Osteoblast (primary cell): Measurements from ENCODE around the gene PPP4R2. TPM values are rescaled to one million over a fixed set of nuclear protein-coding genes. Genes with fewer than 3 reads are reported as not detected.

Experiments
- DNase-seq: peaks from one replicate; pipeline ENCODE4 v3.0.0; 2011; ENCODE audit warnings: low spot score, mixed read lengths; ENCODE audit not compliant: insufficient read length; ENCODE audit errors: missing footprints
- H2AFZ ChIP-seq: 2 replicates; pipeline ENCODE4 v1.6.0; 2011; ENCODE audit warnings: mild to moderate bottlenecking, low read length
- H3K27ac ChIP-seq: 2 replicates; pipeline ENCODE4 v1.5.1; 2011; ENCODE audit warnings: mild to moderate bottlenecking, low read depth, low read length, moderate library complexity
- H3K27me3 ChIP-seq: 2 replicates; pipeline ENCODE4 v1.6.0; 2012; ENCODE audit warnings: mild to moderate bottlenecking, control low read depth, inconsistent platforms, low read length, moderate library complexity; ENCODE audit not compliant: insufficient read depth
- H3K36me3 ChIP-seq: 2 replicates; pipeline ENCODE4 v1.5.1; 2011; ENCODE audit warnings: mild to moderate bottlenecking, low read length, control low read depth, moderate library complexity; ENCODE audit not compliant: insufficient read depth
- H3K4me1 ChIP-seq: 2 replicates; pipeline ENCODE4 v1.5.1; 2011; ENCODE audit warnings: mild to moderate bottlenecking, low read length, control low read depth, moderate library complexity; ENCODE audit not compliant: insufficient read depth
- H3K4me2 ChIP-seq: 2 replicates; pipeline ENCODE4 v1.6.0; 2011; ENCODE audit warnings: mild to moderate bottlenecking, low read length; ENCODE audit not compliant: insufficient read depth
- H3K4me3 ChIP-seq: fragments of 200-600 bp; sonication (generic); 3 replicates; pipeline ENCODE4 v1.5.1; 2012; ENCODE audit warnings: mild to moderate bottlenecking, low read length, inconsistent platforms; ENCODE audit not compliant: insufficient read depth
- H3K79me2 ChIP-seq: 2 replicates; pipeline ENCODE4 v1.6.0; 2012; ENCODE audit warnings: mild to moderate bottlenecking, low read length, control low read depth, inconsistent platforms; ENCODE audit not compliant: insufficient read depth
- H3K9me3 ChIP-seq: 2 replicates; pipeline ENCODE4 v1.5.1; 2011; ENCODE audit warnings: low read depth, low read length, control low read depth
- H4K20me1 ChIP-seq: 2 replicates; pipeline ENCODE4 v1.6.0; 2012; ENCODE audit warnings: mild to moderate bottlenecking, low read length, control low read depth; ENCODE audit not compliant: insufficient read depth
- total RNA-seq: library from RNA; depleted of rRNA; stranded (reverse); fragments of >200 nt; gene quantifications from 2 replicates; pipeline ENCODE4 v1.2.3, GENCODE V29; 2012
- TF ChIP-seq, protein P1 (sequence below): IDR thresholded peaks from 2 replicates; pipeline ENCODE4 v1.5.1; 2011; ENCODE audit warnings: mild to moderate bottlenecking, low read depth, low read length, moderate library complexity; ENCODE audit errors: extremely low read depth

Gene PPP4R2
- total RNA-seq, 1 donor: 84.3 TPM

- H3K4me3 ChIP-seq: no peak overlapping the region
- H3K27me3 ChIP-seq: no peaks in the 10 kb centered on the region
- H2AFZ ChIP-seq: no peak overlapping the region
- H3K79me2 ChIP-seq: peaks cover 88% of the 10 kb centered on the region
- peaks cover 36% of the 10 kb centered on the region for H4K20me1 ChIP-seq
- H3K4me1 ChIP-seq: peaks cover 15% of the 10 kb centered on the region
- no peaks in the 10 kb centered on the region for H3K9me3 ChIP-seq
- H3K27ac ChIP-seq: no peak overlapping the region
- no peak for DNase-seq
- TF ChIP-seq, protein P1, sequence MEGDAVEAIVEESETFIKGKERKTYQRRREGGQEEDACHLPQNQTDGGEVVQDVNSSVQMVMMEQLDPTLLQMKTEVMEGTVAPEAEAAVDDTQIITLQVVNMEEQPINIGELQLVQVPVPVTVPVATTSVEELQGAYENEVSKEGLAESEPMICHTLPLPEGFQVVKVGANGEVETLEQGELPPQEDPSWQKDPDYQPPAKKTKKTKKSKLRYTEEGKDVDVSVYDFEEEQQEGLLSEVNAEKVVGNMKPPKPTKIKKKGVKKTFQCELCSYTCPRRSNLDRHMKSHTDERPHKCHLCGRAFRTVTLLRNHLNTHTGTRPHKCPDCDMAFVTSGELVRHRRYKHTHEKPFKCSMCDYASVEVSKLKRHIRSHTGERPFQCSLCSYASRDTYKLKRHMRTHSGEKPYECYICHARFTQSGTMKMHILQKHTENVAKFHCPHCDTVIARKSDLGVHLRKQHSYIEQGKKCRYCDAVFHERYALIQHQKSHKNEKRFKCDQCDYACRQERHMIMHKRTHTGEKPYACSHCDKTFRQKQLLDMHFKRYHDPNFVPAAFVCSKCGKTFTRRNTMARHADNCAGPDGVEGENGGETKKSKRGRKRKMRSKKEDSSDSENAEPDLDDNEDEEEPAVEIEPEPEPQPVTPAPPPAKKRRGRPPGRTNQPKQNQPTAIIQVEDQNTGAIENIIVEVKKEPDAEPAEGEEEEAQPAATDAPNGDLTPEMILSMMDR: no peak
- no peak overlapping the region for H3K4me2 ChIP-seq
- H3K36me3 ChIP-seq: peaks cover 4% of the 10 kb centered on the region
Observed at GRCh38 chr3:73049319-73049718, 52.7 kb downstream of the PPP4R2 start.

DNA sequence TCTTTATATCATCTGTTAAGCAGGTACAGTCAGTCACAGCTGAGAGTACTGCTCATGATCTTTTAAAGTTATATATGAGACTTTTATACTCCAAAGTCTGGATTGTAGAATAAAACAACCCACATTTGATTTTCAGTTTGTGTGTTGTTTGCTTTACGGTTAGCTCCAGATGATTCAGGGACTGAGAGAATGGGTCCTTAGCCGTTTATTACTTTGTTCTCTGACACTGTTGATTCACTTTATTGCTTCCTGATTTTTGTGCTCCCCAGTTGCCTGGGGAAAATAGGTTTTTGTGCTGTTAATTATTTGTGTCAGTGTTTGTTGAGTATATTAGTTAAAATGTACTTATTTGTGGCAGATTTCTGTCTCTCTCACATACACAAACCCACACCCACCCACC lies 56.2 kb downstream of the PPP4R2 start:
- no peak overlapping the region for H3K4me3 ChIP-seq
- no peak overlapping the region for H2AFZ ChIP-seq
- H3K36me3 ChIP-seq: peaks cover 4% of the 10 kb centered on the region
- H3K4me1 ChIP-seq: peaks cover 7% of the 10 kb centered on the region
- H4K20me1 ChIP-seq: peaks cover 19% of the 10 kb centered on the region
- H3K9me3 ChIP-seq: no peaks in the 10 kb centered on the region
- peaks cover 53% of the 10 kb centered on the region for H3K79me2 ChIP-seq
- H3K4me2 ChIP-seq: no peak overlapping the region
- DNase-seq: peak; percentile 23
- TF ChIP-seq, protein P1: no peak
- H3K27me3 ChIP-seq: no peaks in the 10 kb centered on the region
- peak overlapping the region; percentile 8 for H3K27ac ChIP-seq

DNA sequence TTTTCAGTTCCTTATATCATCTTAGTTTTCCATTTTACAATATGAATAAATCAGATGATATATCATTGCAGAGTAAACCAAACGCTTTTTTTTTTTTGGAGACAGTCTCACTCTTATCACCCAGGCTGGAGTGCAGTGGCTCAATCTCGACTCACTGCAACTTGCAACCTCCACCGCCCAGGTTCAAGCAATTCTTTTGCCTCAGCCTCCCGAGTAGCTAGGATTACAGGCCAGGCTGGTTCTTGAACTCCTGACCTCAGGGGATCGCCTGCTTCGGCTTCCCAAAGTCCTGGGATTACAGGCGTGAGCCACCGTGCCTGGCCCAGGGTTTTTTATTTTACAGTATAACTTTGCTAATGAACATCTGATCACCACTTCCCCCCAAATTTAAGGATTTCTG lies 59.0 kb downstream of the PPP4R2 start:
- no peaks in the 10 kb centered on the region for H3K27me3 ChIP-seq
- TF ChIP-seq, protein P1: no peak
- H3K36me3 ChIP-seq: no peaks in the 10 kb centered on the region
- no peak overlapping the region for H3K4me3 ChIP-seq
- no peak for DNase-seq
- H3K27ac ChIP-seq: peak overlapping the region; percentile 55
- no peak overlapping the region for H3K4me2 ChIP-seq
- H2AFZ ChIP-seq: no peak overlapping the region
- peaks cover 13% of the 10 kb centered on the region for H3K4me1 ChIP-seq
- H3K79me2 ChIP-seq: peaks cover 49% of the 10 kb centered on the region
- H3K9me3 ChIP-seq: no peaks in the 10 kb centered on the region
- H4K20me1 ChIP-seq: peaks cover 13% of the 10 kb centered on the region

DNA sequence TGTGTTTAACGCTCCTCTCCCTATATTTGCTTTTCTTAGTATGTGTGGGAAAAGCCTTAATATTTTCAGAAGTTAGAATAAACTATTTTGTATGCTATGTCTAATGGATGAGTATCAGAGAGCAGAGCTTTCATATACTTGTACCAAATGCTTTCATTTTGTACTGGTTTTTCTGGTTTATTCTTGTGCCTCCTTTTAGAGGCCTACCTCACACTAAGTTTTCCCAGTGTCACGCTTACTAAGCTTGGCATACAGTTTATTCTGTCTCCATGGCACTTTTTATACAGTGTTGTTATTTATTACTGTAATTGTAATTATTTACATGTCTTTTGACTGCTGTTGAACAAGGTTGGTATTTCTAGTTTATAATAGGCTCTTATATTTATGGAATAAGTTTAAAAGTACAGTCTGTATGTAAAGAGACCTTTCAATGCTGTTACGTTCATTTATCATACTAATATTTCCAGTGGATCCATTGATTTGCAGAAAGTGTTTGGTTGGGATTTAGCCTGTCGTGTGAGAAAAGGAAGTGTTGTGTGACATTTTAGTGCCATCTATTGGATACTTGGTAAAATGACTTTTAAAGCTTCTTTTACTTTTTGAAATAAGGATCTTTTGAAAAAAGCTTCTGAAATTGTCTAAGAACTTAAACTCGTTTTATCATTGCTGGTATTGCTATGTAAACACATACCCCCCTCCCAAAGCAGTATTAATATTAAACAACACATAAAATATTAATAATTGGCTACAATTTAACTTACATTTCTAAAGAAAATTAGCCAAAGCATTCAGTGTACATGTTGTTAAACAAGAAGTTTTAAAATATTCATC lies 59.6 kb downstream of the PPP4R2 start:
- TF ChIP-seq, protein P1: peak; percentile 53
- H3K27ac ChIP-seq: peak overlapping the region; percentile 55
- DNase-seq: no peak

More for the DNA sequence above, 59.6 kb downstream of the PPP4R2 start:
- Histone ChIP-seq H3K36me3 (no peaks in the 10 kb centered on the region), H3K79me2 (peaks cover 44% of the 10 kb centered on the region), H2AFZ (no peak overlapping the region), H4K20me1 (peaks cover 16% of the 10 kb centered on the region), H3K4me3 (no peak overlapping the region), H3K4me1 (peaks cover 13% of the 10 kb centered on the region), H3K9me3 (no peaks in the 10 kb centered on the region), H3K4me2 (no peak overlapping the region), H3K27me3 (no peaks in the 10 kb centered on the region)
